C4-2B (cell line): ENCODE results near the gene DLG2.

Source experiments
- H3K27ac ChIP-seq: fragments of 450-650 bp; 2 replicates; pipeline ENCODE4 v1.5.1; 2017
- CTCF ChIP-seq: fragments of 450-650 bp; conservative IDR thresholded peaks from 2 replicates; pipeline ENCODE4 v1.5.1; 2017; ENCODE audit warnings: mild to moderate bottlenecking
- ZFX ChIP-seq: fragments of 450-650 bp; IDR thresholded peaks from 2 replicates; pipeline ENCODE4 v1.6.1; 2017

The DLG2 gene

DNA sequence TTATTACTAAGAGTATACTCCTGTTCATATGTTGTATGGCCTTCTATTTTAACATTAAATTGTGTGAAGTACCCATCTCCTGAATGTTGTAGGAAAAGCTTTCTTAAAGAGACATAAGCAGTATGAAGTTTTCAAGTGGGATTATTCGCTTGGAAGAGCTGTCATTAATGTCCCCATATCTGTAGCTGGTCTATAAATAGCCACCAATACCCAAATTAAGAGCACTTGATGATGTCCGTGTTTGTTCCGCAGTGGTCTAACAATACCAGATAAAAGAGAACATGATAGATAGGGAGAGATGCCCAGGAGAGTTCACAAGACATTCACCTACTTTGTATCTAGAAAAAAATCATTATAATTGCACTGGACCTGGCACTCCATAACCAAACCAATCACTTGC is 527.6 kb downstream of the DLG2 start:
- no peak for TF ChIP-seq ZFX
- no peak for TF ChIP-seq CTCF
- H3K27ac ChIP-seq: no peak overlapping the region

DNA sequence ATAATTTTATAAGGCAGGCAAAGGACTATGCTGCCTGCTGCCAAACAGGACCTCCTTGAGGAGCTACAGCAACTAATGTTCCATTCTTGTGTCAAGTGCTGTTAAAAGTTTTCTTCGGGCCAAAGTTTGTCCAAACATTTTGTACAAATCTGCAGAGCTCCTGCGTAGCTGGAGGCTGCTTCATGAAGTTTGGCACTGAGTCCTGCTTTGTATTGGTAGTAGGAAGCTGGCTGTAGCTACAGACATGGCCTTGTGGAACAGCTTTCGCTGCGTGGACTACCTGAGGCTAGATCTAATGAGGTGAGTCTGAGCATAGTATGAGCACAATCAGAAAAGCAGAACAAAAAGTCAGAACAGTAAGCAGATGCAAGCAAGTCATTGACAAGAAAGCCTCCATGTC is 528.1 kb downstream of the DLG2 start:
- no peak overlapping the region for H3K27ac ChIP-seq
- TF ChIP-seq CTCF (no peak), ZFX (no peak)

DNA sequence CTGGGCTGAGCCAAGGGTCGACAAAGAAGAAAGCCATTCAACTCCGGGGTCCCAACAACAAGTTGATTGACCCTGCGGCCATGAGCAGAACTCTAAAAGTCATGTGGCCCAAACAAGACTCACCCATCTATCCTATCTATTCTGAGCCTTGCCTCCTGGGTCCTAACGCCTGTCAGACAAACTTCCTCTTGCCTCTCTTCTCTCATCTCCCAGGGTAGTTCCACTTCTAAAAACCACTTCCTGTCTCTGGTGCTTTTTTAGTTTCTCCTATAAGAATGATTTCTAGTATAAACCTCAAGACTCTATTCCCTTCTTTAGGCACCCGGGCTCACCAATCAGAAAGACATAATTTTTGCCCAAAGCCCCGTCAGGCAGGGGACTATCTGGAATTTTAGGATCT is 530.2 kb downstream of the DLG2 start:
- no peak for TF ChIP-seq CTCF
- TF ChIP-seq ZFX: no peak

GRCh38 chr11:85095239-85095638 is 531.9 kb downstream of the DLG2 start:
- H3K27ac ChIP-seq: no peak overlapping the region
- TF ChIP-seq CTCF (no peak), ZFX (no peak)

More for the DNA sequence above, 530.2 kb downstream of the DLG2 start:
- H3K27ac ChIP-seq: no peak overlapping the region

- TF ChIP-seq ZFX (no peak), CTCF (no peak)
- no peak overlapping the region for H3K27ac ChIP-seq
These were observed 532.3 kb downstream of the DLG2 start for GRCh38 chr11:85094795-85095194.

GRCh38 chr11:85089654-85090053 is 537.5 kb downstream of the DLG2 start:
- H3K27ac ChIP-seq: no peak overlapping the region
- TF ChIP-seq ZFX: no peak
- no peak for TF ChIP-seq CTCF

DNA sequence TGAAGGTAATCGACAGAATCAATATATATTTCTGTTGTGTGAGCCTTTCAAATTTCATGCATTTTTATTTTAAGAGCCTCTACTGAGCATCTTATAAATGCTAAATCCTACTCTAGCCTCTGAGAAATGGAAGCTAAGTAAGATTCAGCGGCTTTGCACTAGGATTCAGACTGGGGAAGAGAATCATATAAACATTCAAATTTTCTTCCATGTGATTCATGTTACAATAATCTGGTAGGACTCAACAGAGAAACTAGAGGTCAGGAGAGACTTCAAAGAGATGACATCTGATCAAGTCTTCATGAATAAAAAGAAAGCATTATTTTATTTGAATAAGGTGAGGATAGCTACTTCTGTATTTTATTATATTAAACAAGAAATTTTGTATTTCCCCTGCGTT is 538.9 kb downstream of the DLG2 start:
- TF ChIP-seq ZFX (no peak), CTCF (no peak)
- no peak overlapping the region for H3K27ac ChIP-seq
